HG03571 (cell line): ENCODE measurements around the gene STMN3.

Source experiments
- ATAC-seq: cut with Tn5 transposase; IDR thresholded peaks from one replicate; pipeline ENCODE4 v1.9.1; 2021; ENCODE audit not compliant: unreplicated experiment

The STMN3 gene

DNA sequence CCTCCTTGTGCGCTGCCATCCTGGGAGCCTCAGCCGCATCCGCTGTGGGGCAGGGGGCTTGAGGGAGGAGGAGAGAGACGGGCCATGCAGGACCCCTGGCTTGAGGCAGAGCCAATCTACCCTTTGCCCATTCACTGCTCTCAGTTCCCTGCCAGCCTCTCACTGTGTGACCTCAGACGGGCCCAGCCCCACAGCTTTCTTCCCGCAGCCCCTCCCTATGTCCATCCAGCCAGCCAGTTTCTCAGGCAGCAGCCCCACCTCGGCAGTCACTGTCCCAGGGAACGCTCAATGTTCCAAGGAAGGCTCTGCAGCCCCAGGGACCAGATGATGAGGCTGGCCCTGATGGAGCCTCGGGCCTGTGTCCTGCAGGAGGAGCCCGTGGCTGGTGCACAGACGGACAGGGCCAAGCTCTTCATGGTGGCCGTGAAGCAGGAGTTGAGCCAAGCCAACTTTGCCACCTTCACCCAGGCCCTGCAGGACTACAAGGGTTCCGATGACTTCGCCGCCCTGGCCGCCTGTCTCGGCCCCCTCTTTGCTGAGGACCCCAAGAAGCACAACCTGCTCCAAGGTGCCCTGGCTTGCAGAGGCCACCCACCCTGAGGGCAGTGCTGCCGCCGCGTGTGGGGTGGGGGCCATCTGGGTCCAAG, 39.3 kb upstream of the STMN3 start:
- no peak for ATAC-seq

GRCh38 chr20:63691711-63692435, 38.6 kb upstream of the STMN3 start:
- ATAC-seq = no peak

- no peak for ATAC-seq
Measured at GRCh38 chr20:63690898-63691710, 37.9 kb upstream of the STMN3 start.

DNA sequence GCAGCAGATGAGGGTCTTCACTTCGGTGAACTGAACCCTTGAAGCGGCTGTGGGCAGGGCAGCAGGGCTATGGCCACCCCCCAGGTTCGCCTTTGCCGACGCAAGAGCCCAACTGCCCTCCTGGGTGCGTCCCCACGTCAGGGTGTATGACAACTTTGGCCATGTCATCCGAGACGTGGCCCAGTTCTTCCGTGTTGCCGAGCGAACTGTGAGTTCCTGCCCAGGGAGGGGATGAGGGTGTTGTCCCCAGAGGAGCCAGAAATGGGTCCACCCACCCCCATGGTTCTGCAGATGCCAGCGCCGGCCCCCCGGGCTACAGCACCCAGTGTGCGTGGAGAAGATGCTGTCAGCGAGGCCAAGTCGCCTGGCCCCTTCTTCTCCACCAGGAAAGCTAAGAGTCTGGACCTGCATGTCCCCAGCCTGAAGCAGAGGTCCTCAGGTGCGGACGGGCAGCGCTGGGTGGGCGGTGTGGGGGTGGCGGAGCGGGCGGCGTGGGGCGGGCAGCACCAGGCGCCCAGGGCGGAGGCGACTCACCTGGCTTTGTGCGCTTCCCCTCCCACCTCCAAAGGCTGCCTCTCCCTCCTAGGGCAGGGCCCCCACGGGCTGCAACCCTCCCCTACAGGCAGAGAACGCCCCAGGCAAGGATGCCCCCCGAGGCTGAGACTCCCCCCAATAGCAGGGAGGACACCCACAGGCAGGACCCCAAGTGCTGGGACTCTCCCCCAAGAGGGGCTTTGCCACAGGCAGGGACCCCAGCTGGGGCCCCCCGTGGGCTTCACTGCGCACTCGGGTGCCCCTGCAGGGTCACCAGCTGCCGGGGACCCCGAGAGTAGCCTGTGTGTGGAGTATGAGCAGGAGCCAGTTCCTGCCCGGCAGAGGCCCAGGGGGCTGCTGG, 37.0 kb upstream of the STMN3 start:
- no peak for ATAC-seq

DNA sequence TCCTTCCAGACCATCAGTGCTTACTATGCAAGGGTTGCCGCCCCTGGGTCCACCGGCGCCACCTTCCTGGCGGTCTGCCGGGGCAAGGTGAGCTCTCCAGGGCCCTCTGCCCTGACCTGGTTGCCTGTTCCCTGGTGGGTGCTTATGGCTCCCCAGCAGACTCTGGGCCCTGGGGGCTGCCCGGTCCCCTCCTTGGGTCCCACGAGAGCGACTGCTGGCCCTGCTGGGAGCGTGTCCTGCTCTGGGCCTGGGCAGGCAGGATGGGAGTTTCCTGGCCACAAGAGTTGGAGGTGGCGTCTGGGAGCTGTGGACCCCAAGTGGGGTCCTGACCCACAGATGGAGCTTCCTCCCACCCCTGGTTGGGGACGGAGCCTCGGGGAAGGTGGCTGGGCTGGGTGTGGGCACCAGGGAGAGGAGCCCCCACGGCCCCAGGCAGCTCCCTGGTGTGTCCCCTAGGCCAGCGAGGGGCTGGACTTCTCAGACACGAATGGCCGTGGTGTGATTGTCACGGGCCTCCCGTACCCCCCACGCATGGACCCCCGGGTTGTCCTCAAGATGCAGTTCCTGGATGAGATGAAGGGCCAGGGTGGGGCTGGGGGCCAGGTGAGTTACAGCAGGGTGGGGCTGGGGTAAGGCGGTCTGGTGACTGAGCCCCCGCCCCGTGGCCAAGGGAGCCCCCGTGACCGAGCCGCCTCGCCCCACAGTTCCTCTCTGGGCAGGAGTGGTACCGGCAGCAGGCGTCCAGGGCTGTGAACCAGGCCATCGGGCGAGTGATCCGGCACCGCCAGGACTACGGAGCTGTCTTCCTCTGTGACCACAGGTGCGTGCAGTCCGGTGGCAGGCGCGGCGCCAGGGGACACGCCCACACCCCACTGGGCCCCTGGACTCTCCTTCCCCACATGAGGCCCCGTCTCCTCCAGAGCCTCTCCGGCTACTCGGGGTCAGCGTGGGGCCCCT, 36.1 kb upstream of the STMN3 start:
- ATAC-seq = no peak

- ATAC-seq = no peak
Measured at GRCh38 chr20:63688228-63689045, 35.2 kb upstream of the STMN3 start.

DNA sequence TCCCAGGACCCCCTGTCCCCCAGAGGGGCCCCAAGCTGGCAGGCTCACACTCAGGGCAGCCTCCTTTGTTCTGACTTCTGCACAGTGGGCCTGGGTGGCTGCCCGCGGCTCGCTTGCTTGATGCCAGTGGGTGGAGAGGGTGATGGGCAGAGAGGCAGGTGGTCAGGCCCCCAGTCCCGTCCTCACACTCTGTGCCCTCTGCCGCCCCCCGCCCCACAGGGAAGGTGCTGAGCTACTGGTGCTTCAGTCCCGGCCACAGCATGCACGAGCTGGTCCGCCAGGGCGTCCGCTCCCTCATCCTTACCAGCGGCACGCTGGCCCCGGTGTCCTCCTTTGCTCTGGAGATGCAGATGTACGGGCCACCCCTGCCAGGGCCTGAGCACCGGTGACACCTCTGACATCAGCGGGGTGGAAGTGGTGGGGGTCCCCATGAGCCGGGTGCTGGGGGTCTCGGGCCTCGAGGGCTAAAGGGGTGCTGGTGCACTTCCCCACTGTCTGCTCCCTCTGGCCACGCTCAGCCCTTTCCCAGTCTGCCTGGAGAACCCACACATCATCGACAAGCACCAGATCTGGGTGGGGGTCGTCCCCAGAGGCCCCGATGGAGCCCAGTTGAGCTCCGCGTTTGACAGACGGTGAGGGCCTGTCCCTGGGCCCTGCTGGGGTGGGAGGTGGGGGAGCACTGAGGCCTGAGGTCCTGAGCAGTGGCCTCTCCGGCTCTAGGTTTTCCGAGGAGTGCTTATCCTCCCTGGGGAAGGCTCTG, 34.4 kb upstream of the STMN3 start:
- ATAC-seq = no peak

DNA sequence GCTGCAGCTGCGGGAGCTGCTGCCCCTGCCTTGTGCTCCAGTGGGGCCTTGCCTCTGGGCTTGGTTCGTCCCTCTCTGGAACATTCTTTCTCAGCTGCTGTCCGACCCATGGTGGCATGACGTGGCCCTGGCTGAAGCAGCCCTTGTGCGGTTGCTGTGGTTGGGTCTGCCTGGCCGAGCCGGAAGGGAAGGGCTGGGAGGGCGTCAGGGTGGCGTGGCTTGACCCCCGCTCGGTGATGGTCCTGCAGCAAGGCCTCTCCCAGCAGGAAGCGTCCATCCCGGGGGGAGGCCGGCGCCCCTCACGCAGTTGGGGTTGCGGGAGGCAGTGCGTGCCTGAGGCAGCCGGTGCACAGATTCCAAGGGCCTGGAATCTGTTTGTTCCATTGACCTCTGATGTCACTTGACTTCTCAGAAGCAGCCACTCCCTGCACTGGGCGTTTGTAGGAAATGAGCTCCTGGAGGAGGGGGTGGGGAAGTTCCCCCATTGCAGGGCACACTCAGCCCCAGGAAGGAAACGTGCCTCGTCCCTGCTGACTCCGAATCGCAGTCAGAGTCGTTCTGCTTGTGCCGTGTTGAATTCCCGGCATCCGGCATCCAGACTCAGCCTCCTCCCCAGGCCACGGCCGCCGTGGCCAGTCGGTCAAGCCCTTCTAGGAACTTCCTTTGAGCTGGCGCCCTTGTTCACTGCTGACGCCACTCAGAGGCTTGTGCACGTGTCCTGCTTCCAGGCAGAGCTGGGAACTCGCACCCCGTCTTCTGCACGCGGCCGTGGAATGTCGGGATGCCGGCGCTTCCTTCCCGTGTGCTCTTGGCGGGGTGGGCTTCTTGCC, 33.5 kb upstream of the STMN3 start:
- ATAC-seq = no peak

DNA sequence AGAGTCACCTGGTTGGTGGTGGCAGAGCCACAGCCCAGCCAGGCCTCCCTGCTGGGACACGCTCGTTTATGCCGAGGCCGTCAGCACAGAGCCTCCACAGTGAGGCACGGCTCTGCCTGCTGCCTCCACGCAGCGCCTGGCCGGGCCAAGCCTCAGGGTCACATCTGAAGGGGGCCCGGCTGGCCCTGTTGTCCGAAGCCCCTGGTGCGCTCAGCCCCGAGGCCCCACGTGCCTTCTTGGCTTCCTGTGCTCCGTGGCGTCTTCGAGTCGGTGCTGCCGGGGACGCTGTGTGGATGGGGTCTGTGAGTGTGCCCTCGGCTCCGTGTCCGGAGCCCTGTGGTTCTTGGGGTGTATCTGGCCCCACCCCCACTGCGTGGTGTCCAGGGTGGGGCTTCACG, 32.9 kb upstream of the STMN3 start:
- ATAC-seq = no peak

DNA sequence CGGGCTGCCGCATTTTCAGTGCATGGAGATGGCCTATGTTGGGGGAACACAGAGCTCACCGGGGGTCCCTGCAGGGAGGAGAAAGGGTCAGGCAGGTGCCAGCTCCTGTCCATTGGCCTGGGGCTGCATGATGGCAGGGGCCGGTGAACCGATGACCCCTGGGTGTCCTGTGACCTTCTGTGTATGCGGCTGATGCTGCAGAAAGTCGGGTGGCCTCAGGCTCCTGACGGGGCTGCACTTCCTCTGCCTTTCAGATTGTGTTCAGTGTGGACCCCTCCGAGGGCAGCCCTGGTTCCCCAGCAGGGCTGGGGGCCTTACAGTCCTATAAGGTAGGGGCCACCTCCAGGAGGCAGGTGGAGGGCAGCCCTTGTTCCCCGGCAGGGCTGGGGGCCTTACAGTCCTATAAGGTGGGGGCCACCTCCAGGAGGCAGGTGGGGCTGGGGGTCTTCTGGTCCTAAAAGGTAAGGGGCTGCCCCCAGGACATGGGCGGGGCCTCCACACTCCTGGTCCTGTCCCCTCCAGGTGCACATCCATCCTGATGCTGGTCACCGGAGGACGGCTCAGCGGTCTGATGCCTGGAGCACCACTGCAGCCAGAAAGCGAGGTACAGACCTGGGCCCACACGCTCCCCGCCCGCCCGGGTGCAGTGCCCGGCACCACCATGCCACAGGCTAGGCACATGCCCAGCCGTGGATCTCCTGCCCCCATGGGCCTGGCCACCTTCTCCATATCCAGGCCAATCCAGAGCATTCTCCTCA, 32.2 kb upstream of the STMN3 start:
- ATAC-seq = no peak

GRCh38 chr20:63682384-63683139, 29.3 kb upstream of the STMN3 start:
- ATAC-seq = no peak

DNA sequence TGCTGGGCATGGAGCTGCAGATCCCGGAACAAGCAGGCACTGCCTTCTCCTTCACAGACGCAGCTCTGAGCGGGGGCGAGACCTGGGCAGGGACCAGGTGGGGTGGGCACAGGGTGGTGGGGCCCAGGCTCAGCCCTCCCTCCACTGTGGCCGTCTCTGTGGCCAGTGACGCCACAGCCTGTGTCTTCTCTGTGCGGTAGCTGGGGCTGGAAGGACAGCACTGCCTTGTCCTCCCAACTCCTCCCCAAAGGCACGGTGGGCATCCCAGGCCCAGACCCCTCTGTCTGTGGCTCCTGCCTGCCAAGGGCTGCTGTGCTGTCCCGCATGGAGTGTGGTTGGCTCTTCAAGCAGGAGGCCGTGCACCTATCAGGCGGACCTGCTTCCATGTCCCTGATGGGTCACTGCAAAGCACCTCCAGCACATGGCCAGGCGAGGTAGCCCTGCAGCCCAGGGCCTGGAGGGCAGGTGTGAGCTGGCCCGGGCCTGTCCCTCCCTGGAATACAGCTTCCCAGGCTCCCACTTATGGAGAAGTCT, 28.5 kb upstream of the STMN3 start:
- ATAC-seq = no peak

DNA sequence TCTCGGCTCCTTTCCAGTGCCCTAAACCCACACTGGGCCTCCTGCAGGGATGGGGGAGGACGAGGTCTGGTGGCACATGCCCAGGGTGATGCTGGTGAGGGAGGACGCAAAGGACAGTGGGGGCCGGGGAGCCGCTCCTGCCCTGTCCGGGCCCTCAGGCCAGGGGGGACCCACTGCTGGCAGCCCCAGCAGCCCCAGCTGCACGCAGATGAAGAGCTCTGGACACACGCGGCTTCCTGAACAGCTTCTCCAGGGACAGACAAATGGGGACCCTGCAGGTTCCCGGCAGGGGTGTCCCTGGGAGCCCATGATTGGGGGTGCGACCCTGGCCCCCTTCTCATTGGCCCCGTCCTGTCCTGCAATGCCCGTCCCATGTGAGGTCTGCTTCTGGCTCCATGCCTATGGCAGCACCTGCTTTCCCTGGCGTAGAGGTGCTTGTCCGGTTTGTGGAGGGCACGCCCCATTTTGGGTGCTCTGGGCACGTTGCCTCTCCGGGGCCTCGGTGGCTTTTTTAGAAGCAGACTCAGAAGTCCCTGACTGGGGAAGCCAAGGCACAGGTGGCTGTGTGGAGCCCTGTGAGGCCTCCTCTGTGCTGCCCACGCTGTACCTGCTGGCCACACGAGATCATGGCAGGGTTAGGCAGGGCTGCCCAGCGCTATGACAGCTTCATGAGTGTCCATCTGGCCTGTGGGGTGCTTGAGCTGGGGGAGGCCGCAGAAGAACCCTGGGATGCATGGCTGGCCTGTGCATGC, 27.8 kb upstream of the STMN3 start:
- ATAC-seq = no peak

GRCh38 chr20:63680427-63680826, 27.2 kb upstream of the STMN3 start:
- no peak for ATAC-seq

- no peak for ATAC-seq
Measured at GRCh38 chr20:63679799-63680305, 26.6 kb upstream of the STMN3 start.
